Endothelial cell of umbilical vein (primary cell): ENCODE data around the gene TMEFF1.

Experiments used
- CTCF ChIP-seq, 2 donors: IDR thresholded peaks; 1 replicate in 1 of 2; 2 replicates in 1 of 2; pipeline ENCODE4 v1.5.1; 2011; ENCODE audit warnings: low read length in 2 of 2, mild to moderate bottlenecking in 2 of 2, moderate library complexity in 2 of 2, control low read depth in 1 of 2, inconsistent platforms in 1 of 2, low read depth in 1 of 2; ENCODE audit not compliant: insufficient read depth in 1 of 2; ENCODE audit errors: extremely low read depth in 1 of 2
- POLR2AphosphoS5 ChIP-seq: IDR thresholded peaks from 2 replicates; pipeline ENCODE4 v1.6.1; 2012; ENCODE audit warnings: low read depth, mild to moderate bottlenecking, control low read depth, low read length, moderate library complexity; ENCODE audit not compliant: insufficient read depth

- TF ChIP-seq CTCF (IDR thresholded peaks at IDR 0.05; ENCODE audit: extremely low read depth in 1 of 2, insufficient read depth in 1 of 2, low read depth in 1 of 2, low read length in 2 of 2) (no peak), POLR2AphosphoS5 (no peak)
Measured at GRCh38 chr9:100457517-100457916, 15.4 kb upstream of the TMEFF1 start.
